NCI-H146 treated with DMSO at 0.1 percent for 48 hours (cell line): ENCODE data around the gene ZNG1F.
"Not testable (repeated sequence)": the region's sequence is repeated elsewhere in the genome, so short reads cannot be mapped to it uniquely, and the experiment has no call there.

Experiments used
- DNase-seq: peaks from one replicate; lab custom pipeline; 2025; ENCODE audit not compliant: unreplicated experiment; lab: John Stamatoyannopoulos, UW

The ZNG1F gene

GRCh38 chr9:41087157-41087780 lies 101.8 kb downstream of the ZNG1F start:
- DNase-seq = not testable (repeated sequence)

GRCh38 chr9:41086685-41087084 lies 102.4 kb downstream of the ZNG1F start:
- DNase-seq = not testable (repeated sequence)

GRCh38 chr9:41086215-41086614 lies 102.9 kb downstream of the ZNG1F start:
- not testable (repeated sequence) for DNase-seq

- DNase-seq = not testable (repeated sequence)
Observed at GRCh38 chr9:41082358-41082757, 106.8 kb downstream of the ZNG1F start.
